Panc1 (cell line): ENCODE results near the gene ACIN1. TPM values are rescaled to one million over a fixed set of nuclear protein-coding genes. Genes with fewer than 3 reads are reported as not detected.
"Not testable (repeated sequence)": the region's sequence is repeated elsewhere in the genome, so short reads cannot be mapped to it uniquely, and the experiment has no call there.

Experiments
- ATAC-seq: fragments of 200-7000 bp; cut with Tn5 transposase; 2 replicates; pipeline ENCODE4 v1.9.1; 2020; ENCODE audit warnings: mild to moderate bottlenecking, moderate library complexity
- BruUV-seq: library from RNA; stranded (reverse); fragments of 400-500 nt; replicated peaks from 2 replicates; lab custom pipeline; 2021; lab: Mats Ljungman, UMichigan
- CTCF ChIA-PET: fragments of 300-600 bp; sonication (Branson Sonifier 250); formaldehyde crosslinking; loops from one replicate; lab custom pipeline; 2022; ENCODE audit warnings: antibody characterized with exemption; lab: Charles Lee
- POLR2A ChIA-PET: fragments of 300-600 bp; sonication (Branson Sonifier 250); formaldehyde crosslinking; loops from one replicate; lab custom pipeline; 2022; ENCODE audit warnings: antibody characterized with exemption; lab: Charles Lee
- DNase-seq: peaks from one replicate; pipeline ENCODE4 v3.0.0-alpha.2; 2010; ENCODE audit warnings: low read depth, low spot score
- H3K27ac ChIP-seq: 2 replicates; pipeline ENCODE4 v1.5.1; 2011; ENCODE audit warnings: mild to moderate bottlenecking, low read length, inconsistent platforms
- H3K27me3 ChIP-seq: fragments of 200-500 bp; sonication (Bioruptor generic); 2 replicates; pipeline ENCODE4 v1.6.0; 2014; ENCODE audit warnings: low read length, inconsistent platforms; ENCODE audit not compliant: control insufficient read depth, insufficient read depth
- H3K36me3 ChIP-seq: fragments of 200-500 bp; sonication (Bioruptor generic); 2 replicates; pipeline ENCODE4 v1.5.1; 2014; ENCODE audit warnings: inconsistent platforms, mild to moderate bottlenecking, low read length, moderate library complexity; ENCODE audit not compliant: control insufficient read depth, insufficient read depth
- H3K4me1 ChIP-seq: 2 replicates; pipeline ENCODE4 v1.5.1; 2011; ENCODE audit warnings: inconsistent platforms, mild to moderate bottlenecking, low read length, moderate library complexity; ENCODE audit not compliant: control insufficient read depth, insufficient read depth
- H3K4me3 ChIP-seq, 2 experiments: 2 replicates each; pipeline ENCODE4 v1.5.1; 2011 to 2012; ENCODE audit warnings: low read depth in 2 of 2, low read length in 2 of 2, mild to moderate bottlenecking in 2 of 2, inconsistent platforms in 1 of 2, moderate library complexity in 1 of 2
- H3K9me3 ChIP-seq: fragments of 200-500 bp; sonication (Bioruptor generic); 2 replicates; pipeline ENCODE4 v1.5.1; 2014; ENCODE audit warnings: low read depth, mild to moderate bottlenecking, inconsistent platforms, low read length, moderate library complexity; ENCODE audit not compliant: control insufficient read depth, insufficient read depth
- POLR2AphosphoS5 ChIP-seq: IDR thresholded peaks from 2 replicates; pipeline ENCODE4 v1.6.1; 2012; ENCODE audit warnings: mild to moderate bottlenecking, low read depth, low read length, moderate library complexity
- REST ChIP-seq, 2 experiments: IDR thresholded peaks; 2 replicates each; pipeline ENCODE4 v1.6.1; 2011 to 2012; ENCODE audit warnings: low read depth in 2 of 2, control low read depth in 1 of 2, low read length in 1 of 2, mild to moderate bottlenecking in 1 of 2, moderate library complexity in 1 of 2; ENCODE audit not compliant: insufficient read depth in 1 of 2
- SIN3A ChIP-seq: IDR thresholded peaks from 2 replicates; pipeline ENCODE4 v1.6.1; 2012; ENCODE audit warnings: low read depth, mild to moderate bottlenecking, low read length, moderate library complexity, borderline replicate concordance; ENCODE audit not compliant: insufficient read depth
- TCF7L2 ChIP-seq: IDR thresholded peaks from 2 replicates; pipeline ENCODE4 v1.6.1; 2011; ENCODE audit warnings: mild to moderate bottlenecking, low read depth, low read length, inconsistent platforms
- in situ Hi-C: cut with HindIII; loops from 2 replicates; pipeline ENCODE4 v1.10.0; 2016; ENCODE audit warnings: low sequenced_read_pairs, low pct_unique_long_range_greater_than_20kb
- intact Hi-C: fragments of 100-400 bp; cut with micrococcal nuclease; formaldehyde crosslinking; loops from one replicate; pipeline ENCODE4 v1.10.0; 2022; ENCODE audit not compliant: unreplicated experiment
- total RNA-seq: library from RNA; stranded (reverse); gene quantifications from one replicate; pipeline ENCODE4 v1.2.1, GENCODE V29; 2021; ENCODE audit not compliant: unreplicated experiment
- TF ChIP-seq, protein P1 (sequence below): fragments of 450-650 bp; IDR thresholded peaks from 2 replicates; pipeline ENCODE4 v1.5.1; 2017; ENCODE audit warnings: mild to moderate bottlenecking

The ACIN1 gene
- total RNA-seq, 1 experiment from 2014 or later = 162 TPM

DNA sequence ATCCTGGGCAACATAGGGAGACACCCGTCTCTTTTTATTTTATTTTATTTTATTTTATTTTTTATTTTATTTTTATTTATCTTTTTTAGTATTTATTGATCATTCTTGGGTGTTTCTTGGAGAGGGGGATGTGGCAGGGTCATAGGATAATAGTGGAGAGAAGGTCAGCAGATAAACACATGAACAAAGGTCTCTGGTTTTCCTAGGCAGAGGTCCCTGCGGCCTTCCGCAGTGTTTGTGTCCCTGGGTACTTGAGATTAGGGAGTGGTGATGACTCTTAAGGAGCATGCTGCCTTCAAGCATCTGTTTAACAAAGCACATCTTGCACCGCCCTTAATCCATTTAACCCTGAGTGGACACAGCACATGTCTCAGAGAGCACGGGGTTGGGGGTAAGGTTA, 12.7 kb upstream of the ACIN1 start:
- H3K36me3 ChIP-seq, H3K4me1 ChIP-seq, ATAC-seq, H3K27me3 ChIP-seq, BruUV-seq, in situ Hi-C loops, H3K4me3 ChIP-seq, H3K27ac ChIP-seq, POLR2A ChIA-PET, H3K9me3 ChIP-seq, DNase-seq, CTCF ChIA-PET, intact Hi-C loops: not testable (repeated sequence)

- in situ Hi-C loops (no loop called here), intact Hi-C loops (no loop called here)
- no peaks in the 10 kb centered on the region; the same call in 1 of the 2 replicates for H3K27me3 ChIP-seq
- H3K27ac ChIP-seq = no peak overlapping the region
- no peak overlapping the region for H3K4me3 ChIP-seq
- H3K36me3 ChIP-seq = no peaks in the 10 kb centered on the region
- H3K4me1 ChIP-seq = no peaks in the 10 kb centered on the region
- no TSS peak for BruUV-seq
- DNase-seq = no peak
- ChIA-PET CTCF (no interaction called here), POLR2A (no interaction called here)
- TF ChIP-seq TCF7L2 (no peak), POLR2AphosphoS5 (no peak), SIN3A (no peak), REST (IDR thresholded peaks at IDR 0.05; ENCODE audit: insufficient read depth in 1 of 2, low read depth in 2 of 2, low read length in 1 of 2) (no peak)
- TF ChIP-seq, protein P1, sequence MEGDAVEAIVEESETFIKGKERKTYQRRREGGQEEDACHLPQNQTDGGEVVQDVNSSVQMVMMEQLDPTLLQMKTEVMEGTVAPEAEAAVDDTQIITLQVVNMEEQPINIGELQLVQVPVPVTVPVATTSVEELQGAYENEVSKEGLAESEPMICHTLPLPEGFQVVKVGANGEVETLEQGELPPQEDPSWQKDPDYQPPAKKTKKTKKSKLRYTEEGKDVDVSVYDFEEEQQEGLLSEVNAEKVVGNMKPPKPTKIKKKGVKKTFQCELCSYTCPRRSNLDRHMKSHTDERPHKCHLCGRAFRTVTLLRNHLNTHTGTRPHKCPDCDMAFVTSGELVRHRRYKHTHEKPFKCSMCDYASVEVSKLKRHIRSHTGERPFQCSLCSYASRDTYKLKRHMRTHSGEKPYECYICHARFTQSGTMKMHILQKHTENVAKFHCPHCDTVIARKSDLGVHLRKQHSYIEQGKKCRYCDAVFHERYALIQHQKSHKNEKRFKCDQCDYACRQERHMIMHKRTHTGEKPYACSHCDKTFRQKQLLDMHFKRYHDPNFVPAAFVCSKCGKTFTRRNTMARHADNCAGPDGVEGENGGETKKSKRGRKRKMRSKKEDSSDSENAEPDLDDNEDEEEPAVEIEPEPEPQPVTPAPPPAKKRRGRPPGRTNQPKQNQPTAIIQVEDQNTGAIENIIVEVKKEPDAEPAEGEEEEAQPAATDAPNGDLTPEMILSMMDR = no peak
- ATAC-seq = no peak
- no peaks in the 10 kb centered on the region for H3K9me3 ChIP-seq
These were observed 11.8 kb upstream of the ACIN1 start for GRCh38 chr14:23106747-23107045.

GRCh38 chr14:23105348-23105824, 10.4 kb upstream of the ACIN1 start:
- intact Hi-C loops (no loop called here), in situ Hi-C loops (no loop called here)
- H3K9me3 ChIP-seq = no peaks in the 10 kb centered on the region
- ATAC-seq = no peak
- H3K4me1 ChIP-seq = no peaks in the 10 kb centered on the region
- POLR2A ChIA-PET = no interaction called here
- BruUV-seq = no TSS peak
- CTCF ChIA-PET = no interaction called here
- no peaks in the 10 kb centered on the region; the same call in 1 of the 2 replicates for H3K27me3 ChIP-seq
- H3K36me3 ChIP-seq = no peaks in the 10 kb centered on the region
- TF ChIP-seq, protein P1 = no peak
- TF ChIP-seq POLR2AphosphoS5 (no peak), TCF7L2 (no peak), SIN3A (no peak), REST (IDR thresholded peaks at IDR 0.05; ENCODE audit: insufficient read depth in 1 of 2, low read depth in 2 of 2, low read length in 1 of 2) (no peak)
- H3K4me3 ChIP-seq = no peak overlapping the region
- no peak for DNase-seq
- H3K27ac ChIP-seq = no peak overlapping the region
